ENCODE data around the gene PKHD1.
A peak's percentile ranks its signal among the peaks of the same experiment; 100 is the strongest.
"Not testable (repeated sequence)": the region's sequence is repeated elsewhere in the genome, so short reads cannot be mapped to it uniquely, and the experiment has no call there.

PKHD1 gene

GRCh38 chr6:51989789-51990188 is 97.6 kb downstream of the PKHD1 start:
- no peak for DNase-seq

DNA sequence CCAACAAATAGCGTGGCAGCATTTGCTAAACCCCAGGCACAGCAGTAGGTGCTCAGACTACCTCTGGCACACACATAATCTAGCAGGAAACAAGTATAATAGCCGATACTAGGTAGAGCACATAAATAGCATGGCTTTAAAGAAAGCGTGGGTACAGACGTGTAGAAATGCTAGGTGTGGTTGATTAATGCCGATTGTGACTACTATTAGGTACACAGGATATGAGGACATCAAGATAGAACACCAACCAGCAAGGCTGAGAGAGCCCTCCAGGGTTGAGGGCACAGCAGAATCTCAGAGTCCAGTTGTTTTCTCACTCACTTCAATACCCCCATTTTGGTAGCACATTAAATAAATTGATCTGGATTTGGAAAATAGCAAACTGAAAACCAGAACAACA is 100.5 kb downstream of the PKHD1 start:
- no peak for DNase-seq

DNA sequence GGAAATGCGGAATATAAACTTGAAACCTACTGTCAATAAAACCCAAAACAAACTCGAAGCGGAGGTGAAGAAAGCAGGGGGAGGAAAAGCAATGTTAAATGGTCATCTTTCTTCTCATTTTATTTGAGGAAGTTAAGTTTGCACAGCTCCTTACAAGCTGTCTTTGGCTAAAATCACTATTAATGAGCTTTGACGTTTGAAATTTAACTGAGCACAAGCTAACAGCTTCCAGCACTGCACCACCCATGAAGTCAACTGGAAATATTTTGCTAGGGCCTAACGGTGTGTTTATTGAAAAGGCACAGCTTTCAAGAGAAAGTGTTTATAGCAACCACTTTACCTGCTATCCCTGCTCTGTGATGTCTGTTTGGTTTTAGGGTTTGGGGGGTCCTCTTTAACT is 103.8 kb downstream of the PKHD1 start:
- DNase-seq, result no peak

- DNase-seq, result not testable (repeated sequence)
Observed at GRCh38 chr6:51982695-51983094, 104.7 kb downstream of the PKHD1 start.

GRCh38 chr6:51976374-51976773 is 111.0 kb downstream of the PKHD1 start:
- no peak for DNase-seq

- DNase-seq, result no peak
Observed at GRCh38 chr6:51972659-51973058, 114.8 kb downstream of the PKHD1 start.

DNA sequence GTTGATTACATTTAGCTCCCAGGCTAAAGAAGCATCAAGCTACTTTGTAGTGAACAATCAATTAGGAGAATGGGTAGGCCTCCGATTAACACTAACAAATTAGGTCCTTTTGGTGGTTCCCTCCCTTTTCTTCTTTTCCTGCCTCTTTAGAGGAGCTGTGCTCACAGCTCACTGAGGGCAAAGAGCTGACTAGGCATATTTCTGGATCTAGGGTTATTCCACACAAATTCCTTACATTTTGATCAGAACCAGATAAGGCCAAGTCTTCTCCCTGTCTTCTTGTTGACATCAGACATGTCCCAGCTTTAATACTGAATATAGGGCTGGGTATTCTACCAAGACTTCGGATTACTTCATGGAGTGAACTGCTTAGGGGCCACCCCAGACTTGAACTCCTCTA is 119.1 kb downstream of the PKHD1 start:
- DNase-seq, result no peak

DNA sequence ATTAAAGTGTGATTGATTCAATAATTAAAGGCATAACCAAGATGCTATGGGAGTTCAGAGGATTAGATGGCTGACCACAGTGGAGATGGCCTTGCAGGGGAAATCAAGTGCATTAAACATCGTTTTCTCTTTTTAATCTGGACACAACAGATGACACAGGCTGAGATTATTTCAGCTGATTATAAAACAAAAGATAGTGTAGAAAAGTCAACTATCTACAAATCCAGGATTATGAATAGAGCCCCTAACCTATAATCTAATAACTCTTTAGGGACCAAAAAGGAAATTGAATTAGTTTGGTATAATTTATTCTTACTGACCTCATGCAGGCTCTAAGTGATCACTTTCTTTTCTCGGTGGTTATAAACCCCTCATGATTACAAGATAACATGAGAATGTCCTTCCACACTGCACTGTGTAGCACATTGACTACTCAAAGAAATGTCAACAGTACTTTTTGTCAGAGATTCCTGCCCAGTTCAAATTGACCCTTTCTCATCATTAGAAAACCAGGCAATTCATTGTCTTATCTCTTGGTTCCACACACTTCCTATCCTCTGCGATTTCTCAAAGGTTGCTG is 122.1 kb downstream of the PKHD1 start:
- DNase-seq, result no peak

DNA sequence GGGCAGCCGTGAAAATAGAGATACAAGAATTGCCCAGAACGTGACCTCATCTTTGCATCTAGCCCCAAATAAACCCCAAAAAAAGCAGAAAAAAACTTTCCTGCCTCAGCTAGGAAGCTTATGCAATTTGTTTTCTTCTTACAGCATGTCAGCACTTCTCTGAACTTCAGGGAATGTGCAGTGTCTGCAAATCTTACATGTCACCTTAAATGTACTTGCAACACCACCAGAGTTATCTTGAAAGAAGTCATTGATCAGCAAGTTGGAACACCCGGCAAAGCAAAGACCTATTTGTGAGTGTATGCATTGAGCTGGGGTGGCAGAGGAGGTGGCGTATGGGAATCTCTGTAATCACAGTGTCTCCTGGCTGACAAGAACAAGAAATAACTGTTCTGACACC is 123.4 kb downstream of the PKHD1 start:
- no peak for DNase-seq

DNA sequence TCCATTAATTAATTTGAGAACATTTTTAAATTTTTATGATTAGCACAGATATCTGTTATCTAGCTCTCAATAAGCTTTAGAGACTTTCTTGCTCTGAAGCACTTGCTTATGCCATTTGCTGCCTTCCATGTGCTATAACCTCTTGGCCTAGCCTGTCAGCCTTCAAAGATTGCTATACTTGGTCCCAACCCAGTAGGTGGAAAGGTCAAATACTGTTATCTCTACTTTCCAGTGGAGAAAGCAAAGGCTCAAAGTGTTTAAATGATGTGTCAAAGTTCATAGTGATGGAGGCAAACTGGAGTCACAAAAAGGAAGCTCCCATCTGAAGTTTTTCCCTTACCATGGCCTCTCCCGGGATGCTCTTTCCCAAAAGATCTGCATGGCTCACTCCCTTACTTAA is 125.1 kb downstream of the PKHD1 start:
- no peak for DNase-seq

- no peak for DNase-seq
Observed at GRCh38 chr6:51960419-51960818, 127.0 kb downstream of the PKHD1 start.

- DNase-seq, result peak; percentile 45 to 58
Observed at GRCh38 chr6:51959744-51960383, 127.5 kb downstream of the PKHD1 start.

- no peak for DNase-seq
Observed at GRCh38 chr6:51954681-51955080, 132.7 kb downstream of the PKHD1 start.

DNA sequence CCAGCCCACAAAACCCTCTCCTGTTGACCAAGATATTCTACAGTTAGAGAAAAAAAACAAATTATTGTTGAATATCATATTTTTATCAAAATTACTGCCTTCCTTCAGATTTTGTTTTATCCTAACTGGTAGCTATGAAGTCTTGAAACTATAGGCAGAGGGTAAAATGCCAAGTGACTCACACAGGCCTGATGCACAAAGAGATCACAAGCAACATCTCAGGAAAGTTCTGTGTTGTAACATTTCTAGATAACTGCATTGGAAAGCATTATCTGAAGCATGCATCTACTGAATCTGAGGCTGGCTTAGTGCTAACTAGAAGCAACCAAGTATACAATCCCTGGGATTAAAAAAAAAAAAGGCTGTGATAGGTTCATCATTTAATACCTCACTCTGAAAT is 134.2 kb downstream of the PKHD1 start:
- no peak for DNase-seq

- DNase-seq, result no peak
Observed at GRCh38 chr6:51951924-51952323, 135.5 kb downstream of the PKHD1 start.

DNA sequence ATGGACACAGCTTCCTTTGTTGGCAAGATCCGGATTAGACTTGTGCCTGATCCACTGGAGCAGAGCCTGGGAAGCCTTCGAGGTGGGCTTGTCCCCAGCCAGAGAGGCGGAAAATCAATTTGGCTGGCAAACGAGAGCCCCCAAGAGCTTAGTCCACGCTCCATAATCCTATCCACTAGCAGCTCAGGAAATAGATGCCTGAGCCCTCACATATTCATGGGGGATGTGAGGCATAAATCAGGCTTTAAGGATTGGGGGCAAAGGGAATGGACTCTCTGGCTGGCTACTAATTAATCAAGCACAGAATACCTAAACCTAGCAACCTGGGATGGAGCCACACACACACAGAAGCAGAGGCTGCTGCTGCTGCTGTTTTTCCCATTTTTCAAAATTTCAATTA is 137.9 kb downstream of the PKHD1 start:
- DNase-seq, result no peak

GRCh38 chr6:51939695-51940094 is 147.7 kb downstream of the PKHD1 start:
- not testable (repeated sequence) for DNase-seq

DNA sequence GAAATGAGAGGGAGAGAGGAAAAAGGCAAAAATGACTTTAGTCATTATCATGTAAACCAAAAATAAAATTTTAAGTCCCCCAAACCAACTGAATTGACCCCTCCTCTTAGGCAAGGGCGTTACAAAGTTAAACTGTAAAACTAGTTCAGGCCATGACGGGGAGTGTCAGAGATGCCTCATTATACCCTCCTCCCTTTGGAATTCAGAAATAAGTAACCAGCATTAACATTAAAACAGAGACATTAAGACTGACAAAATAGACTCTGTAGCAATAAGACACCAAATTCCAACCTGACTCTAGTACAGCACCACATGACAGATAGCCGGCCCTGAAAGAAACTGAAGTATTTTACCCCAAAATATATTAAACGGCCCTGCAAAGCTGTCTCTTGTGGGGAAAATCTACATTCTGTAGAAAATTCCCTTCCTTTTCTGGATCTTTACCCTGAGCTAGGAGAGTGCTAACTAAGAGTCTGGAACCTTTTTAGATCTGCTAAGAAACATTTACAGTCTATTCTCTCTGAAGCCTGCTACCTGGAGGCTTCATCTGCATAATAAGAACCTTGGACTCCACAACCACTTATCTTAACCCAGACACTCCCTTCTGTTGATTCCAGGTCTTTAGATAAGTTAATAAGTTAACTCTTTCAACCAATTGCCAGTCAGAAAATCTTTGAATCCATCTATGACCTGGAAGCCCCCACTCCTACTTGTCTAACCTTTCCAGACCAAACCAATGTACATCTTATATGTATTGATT is 150.7 kb downstream of the PKHD1 start:
- no peak for DNase-seq

DNA sequence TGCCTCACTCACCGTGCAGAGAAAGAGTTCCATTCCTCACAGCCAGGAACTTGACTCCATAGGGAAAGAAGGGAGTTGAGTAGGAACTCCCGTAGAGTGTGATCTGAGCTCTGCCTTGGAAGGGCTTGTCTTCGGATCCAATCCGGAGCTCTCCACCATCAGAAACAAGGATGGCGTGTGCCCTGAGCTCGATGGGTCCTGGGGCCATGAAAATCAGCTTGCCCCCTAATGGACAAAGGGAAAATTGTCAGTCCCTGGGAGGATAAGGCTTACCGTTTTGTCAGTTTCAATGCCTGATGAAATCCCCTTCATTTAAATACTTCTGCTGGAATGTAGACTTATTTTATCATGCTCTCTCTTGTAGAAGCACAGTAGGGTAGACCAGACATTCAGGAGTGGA is 153.3 kb downstream of the PKHD1 start:
- peak in 1 of 2 experiments; percentile 28 for DNase-seq

- no peak for DNase-seq
Observed at GRCh38 chr6:51932956-51933355, 154.5 kb downstream of the PKHD1 start.

- no peak for DNase-seq
Observed at GRCh38 chr6:51930602-51931001, 156.8 kb downstream of the PKHD1 start.

DNA sequence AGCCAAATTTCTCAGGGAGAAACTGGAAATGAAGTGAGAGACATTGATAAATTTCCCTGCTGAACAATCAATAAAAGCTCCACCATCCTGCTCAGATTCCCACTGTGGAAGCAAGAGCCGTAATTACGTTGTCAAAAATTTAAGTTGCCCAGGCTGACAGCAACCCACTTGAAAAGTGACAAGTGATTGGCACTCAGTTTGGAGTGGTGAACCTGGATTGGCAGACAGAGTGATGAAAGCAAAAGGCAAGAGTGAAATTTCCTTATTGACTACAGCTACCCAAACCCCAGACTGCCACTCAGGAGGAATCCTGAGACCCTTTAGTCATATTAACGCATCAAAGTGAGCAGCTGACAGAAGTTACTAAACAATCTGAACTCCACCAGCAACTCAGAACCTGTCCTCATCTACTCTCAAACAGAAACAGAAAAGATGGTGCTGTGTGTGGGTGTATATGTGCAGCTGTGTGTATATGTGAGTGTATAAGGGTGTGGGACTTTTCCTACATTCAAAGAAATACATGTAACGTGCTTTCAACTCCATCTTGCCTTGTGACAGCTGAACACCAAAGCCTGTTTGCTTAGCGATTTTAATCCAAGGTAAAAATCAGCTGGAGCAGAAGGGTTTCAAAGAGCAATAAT is 157.4 kb downstream of the PKHD1 start:
- no peak for DNase-seq

DNA sequence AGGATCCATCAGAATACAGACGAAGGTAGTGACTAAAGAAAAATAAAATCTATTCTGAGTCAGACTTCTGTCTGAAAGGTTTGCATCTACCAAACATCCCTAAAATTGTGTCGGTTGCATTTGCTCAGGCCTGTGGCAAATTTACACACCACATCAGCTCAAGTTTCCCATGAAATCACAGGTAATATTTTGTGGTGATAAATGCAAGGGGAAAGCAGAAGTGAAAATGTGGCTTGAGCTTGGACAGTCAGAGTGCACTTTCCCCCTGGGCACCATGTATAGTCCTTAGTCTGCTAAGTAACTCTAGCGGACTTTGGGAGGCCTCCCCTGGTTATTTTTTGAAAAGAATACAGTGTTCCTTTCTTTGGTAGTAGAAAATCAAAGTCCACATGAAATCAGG is 159.1 kb downstream of the PKHD1 start:
- DNase-seq, result no peak

DNA sequence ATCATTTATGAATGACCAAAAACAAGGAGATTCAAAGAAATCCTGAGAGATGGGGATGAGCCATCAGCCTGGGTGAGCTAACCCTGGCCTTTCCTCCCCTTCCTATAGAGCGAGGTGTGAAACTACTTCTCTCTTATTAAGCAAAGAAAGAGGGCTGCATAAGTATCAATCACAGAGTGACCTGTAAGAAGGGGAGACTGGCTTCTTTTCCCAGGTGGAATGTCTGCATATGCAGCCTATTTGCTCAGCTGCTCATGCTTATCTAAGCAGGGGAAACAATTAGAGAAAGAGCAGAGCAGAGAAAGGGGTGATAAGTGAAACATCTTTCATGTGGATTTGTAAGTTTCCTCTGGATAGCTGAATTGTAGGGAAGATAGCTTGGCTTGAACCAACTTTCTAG is 160.0 kb downstream of the PKHD1 start:
- no peak for DNase-seq

All from SHP77 (cell line).